Ascending aorta (tissue), 2 donors: ENCODE measurements around the gene FHIP1B. TPM values are rescaled to one million over a fixed set of nuclear protein-coding genes. Genes with fewer than 3 reads are reported as not detected.

Experiments
- DNase-seq, 2 donors: peaks; one replicate each; pipeline ENCODE4 v3.0.0-alpha.2; 2019; ENCODE audit warnings: low spot score in 2 of 2
- H3K27ac ChIP-seq, 2 donors: fragments of 200-600 bp; sonication (generic); one replicate each; pipeline ENCODE4 v1.5.1; 2016 to 2017; ENCODE audit warnings: mild to moderate bottlenecking in 1 of 2
- H3K27me3 ChIP-seq: fragments of 200-600 bp; sonication (generic); one replicate; pipeline ENCODE4 v1.5.1; 2017
- H3K36me3 ChIP-seq, 2 donors: fragments of 200-600 bp; sonication (generic); one replicate each; pipeline ENCODE4 v1.5.1; 2016
- H3K4me1 ChIP-seq, 2 donors: fragments of 200-600 bp; sonication (generic); one replicate each; pipeline ENCODE4 v1.5.1; 2016 to 2017; ENCODE audit warnings: mild to moderate bottlenecking in 1 of 2
- H3K4me3 ChIP-seq, 2 donors: fragments of 200-600 bp; sonication (generic); one replicate each; pipeline ENCODE4 v1.5.1; 2016 to 2017; ENCODE audit warnings: mild to moderate bottlenecking in 1 of 2
- H3K9me3 ChIP-seq, 2 donors: fragments of 200-600 bp; sonication (generic); one replicate each; pipeline ENCODE4 v1.5.1; 2016
- intact Hi-C: fragments of 100-400 bp; cut with DNase I; formaldehyde crosslinking; loops from one replicate; pipeline ENCODE4 v1.15.1; 2023
- total RNA-seq: library from RNA; depleted of rRNA; stranded (reverse); fragments of >200 nt; gene quantifications from one replicate; pipeline ENCODE4 v1.1.0, GENCODE V29; 2016
- TF ChIP-seq, protein P1 (sequence below), 3 experiments: fragments of 200-600 bp in 2 of 3; fragments of 450-650 bp in 1 of 3; sonication (generic) in 2 of 3; IDR thresholded peaks; one replicate each; pipeline ENCODE4 v1.5.1; 2016 to 2019; ENCODE audit warnings: antibody characterized with exemption in 3 of 3, mild to moderate bottlenecking in 1 of 3, moderate library complexity in 1 of 3

Gene FHIP1B
- total RNA-seq, 1 donor from 2014 or later = 31.9 TPM

DNA sequence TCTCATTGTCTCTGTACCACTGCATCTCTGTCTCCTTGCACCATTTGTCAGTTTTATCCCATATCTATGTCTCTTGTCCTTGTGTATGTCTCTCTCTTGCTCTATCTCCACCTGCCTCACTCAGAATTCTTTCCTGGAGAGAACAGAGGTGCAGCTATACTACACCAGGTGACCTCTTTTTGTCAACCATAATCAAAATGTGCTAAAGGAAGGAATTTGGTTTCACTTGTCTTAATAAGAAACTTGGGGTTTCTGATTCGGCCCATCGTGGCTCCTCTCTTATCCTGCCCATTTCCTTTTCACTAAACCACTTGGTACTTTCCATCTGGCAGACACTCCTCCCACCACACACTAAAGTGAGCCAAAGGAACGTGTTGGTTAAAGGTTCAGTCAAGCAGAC lies 31.1 kb downstream of the FHIP1B start:
- DNase-seq = no peak
- Histone ChIP-seq H3K4me1 (no peaks in the 10 kb centered on the region), H3K36me3 (peaks cover 4 to 20% of the 10 kb centered on the region in 2 donors), H3K27ac (no peak overlapping the region), H3K9me3 (no peaks in the 10 kb centered on the region), H3K4me3 (no peak overlapping the region), H3K27me3 (no peaks in the 10 kb centered on the region)
- TF ChIP-seq, protein P1, sequence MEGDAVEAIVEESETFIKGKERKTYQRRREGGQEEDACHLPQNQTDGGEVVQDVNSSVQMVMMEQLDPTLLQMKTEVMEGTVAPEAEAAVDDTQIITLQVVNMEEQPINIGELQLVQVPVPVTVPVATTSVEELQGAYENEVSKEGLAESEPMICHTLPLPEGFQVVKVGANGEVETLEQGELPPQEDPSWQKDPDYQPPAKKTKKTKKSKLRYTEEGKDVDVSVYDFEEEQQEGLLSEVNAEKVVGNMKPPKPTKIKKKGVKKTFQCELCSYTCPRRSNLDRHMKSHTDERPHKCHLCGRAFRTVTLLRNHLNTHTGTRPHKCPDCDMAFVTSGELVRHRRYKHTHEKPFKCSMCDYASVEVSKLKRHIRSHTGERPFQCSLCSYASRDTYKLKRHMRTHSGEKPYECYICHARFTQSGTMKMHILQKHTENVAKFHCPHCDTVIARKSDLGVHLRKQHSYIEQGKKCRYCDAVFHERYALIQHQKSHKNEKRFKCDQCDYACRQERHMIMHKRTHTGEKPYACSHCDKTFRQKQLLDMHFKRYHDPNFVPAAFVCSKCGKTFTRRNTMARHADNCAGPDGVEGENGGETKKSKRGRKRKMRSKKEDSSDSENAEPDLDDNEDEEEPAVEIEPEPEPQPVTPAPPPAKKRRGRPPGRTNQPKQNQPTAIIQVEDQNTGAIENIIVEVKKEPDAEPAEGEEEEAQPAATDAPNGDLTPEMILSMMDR (IDR thresholded peaks at IDR 0.05) = no peak
- intact Hi-C loops = no loop called here

DNA sequence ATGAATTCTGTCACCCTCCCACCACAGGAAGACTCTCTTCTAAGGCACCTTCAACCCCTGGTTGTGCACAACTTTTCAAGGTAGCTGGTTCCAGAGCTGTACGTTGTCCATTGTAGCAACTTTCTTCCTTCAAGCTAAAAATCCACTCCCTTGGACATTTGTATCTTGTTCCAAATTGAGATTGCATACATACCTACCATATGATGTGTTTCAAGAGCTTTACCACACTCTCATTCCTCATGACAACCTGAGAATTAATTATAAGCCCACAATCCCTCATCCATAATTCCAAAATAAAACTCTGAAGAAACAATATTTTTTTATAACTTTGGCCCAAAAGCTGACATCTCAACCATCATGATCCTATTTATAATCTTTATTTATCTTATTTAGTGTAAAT lies 32.4 kb downstream of the FHIP1B start:
- Histone ChIP-seq H3K9me3 (no peaks in the 10 kb centered on the region), H3K36me3 (peaks cover 4 to 20% of the 10 kb centered on the region in 2 donors), H3K27ac (no peak overlapping the region), H3K27me3 (no peaks in the 10 kb centered on the region), H3K4me1 (no peaks in the 10 kb centered on the region), H3K4me3 (no peak overlapping the region)
- intact Hi-C loops = no loop called here
- DNase-seq = no peak
- TF ChIP-seq, protein P1 (IDR thresholded peaks at IDR 0.05) = no peak

DNA sequence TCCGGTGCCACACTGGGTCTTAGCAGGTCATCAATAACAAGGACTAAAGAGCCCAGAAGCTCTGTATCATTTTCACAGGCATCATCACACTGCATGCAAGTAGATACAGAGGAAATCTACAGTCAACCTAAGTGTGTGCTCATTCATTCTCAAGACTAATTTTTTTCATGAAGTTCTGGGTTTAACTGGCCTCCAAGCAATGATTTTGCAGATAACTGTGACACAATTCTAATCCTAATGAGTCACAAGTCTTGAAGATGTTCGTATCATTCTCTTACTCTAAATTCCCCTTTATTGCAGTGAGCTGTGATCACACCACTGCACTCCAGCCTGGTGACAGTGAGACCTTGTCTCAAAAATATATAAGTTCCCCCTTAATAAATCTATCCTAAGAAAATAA lies 33.0 kb downstream of the FHIP1B start:
- H3K4me1 ChIP-seq = no peaks in the 10 kb centered on the region
- no peak overlapping the region for H3K4me3 ChIP-seq
- DNase-seq = no peak
- no peaks in the 10 kb centered on the region for H3K9me3 ChIP-seq
- peaks cover 4 to 17% of the 10 kb centered on the region in 2 donors for H3K36me3 ChIP-seq
- intact Hi-C loops = no loop called here
- no peaks in the 10 kb centered on the region for H3K27me3 ChIP-seq
- H3K27ac ChIP-seq = no peak overlapping the region
- TF ChIP-seq, protein P1 (IDR thresholded peaks at IDR 0.05) = no peak

DNA sequence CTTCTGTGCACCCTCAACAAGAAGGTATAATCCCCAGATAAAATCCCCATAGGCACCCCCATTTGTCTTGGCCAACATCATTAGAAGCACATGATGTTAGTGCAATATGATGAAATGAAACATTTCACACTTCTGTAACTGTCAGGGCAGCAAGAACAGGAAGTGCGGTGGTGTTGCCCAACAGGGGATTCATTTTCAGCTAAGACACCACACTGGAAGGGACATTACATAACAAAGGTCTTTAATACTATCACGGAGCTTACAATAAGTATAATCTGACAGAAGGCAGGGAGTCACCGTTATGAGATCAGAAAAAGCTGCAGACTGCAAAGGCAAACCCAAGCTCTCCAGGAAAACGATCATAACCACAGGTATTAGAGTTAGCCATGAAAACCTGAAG lies 33.5 kb downstream of the FHIP1B start:
- peaks cover 4 to 17% of the 10 kb centered on the region in 2 donors for H3K36me3 ChIP-seq
- H3K4me3 ChIP-seq = no peak overlapping the region
- intact Hi-C loops = no loop called here
- no peaks in the 10 kb centered on the region for H3K4me1 ChIP-seq
- no peak overlapping the region for H3K27ac ChIP-seq
- DNase-seq = peak; percentile 33 to 80
- no peaks in the 10 kb centered on the region for H3K27me3 ChIP-seq
- TF ChIP-seq, protein P1 (IDR thresholded peaks at IDR 0.05) = no peak
- no peaks in the 10 kb centered on the region for H3K9me3 ChIP-seq

DNA sequence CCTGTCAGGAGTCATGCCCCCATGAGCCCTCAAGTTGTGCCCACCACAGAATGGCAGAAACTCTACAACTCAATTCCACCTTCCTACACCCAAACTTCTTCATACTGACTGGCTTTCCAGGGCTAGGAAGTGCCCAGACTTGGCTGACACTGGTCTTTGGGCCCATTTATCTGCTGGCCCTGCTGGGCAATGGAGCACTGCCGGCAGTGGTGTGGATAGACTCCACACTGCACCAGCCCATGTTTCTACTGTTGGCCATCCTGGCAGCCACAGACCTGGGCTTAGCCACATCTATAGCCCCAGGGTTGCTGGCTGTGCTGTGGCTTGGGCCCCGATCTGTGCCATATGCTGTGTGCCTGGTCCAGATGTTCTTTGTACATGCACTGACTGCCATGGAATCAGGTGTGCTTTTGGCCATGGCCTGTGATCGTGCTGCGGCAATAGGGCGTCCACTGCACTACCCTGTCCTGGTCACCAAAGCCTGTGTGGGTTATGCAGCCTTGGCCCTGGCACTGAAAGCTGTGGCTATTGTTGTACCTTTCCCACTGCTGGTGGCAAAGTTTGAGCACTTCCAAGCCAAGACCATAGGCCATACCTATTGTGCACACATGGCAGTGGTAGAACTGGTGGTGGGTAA lies 35.1 kb downstream of the FHIP1B start, which contains the start of gene OR52W1:
TSS of gene OR52W1 (plus strand) at position 51 of the 637 bp plus-strand sequence. CDS start at position 51, 0 bp downstream.
- Histone ChIP-seq H3K4me1 (no peaks in the 10 kb centered on the region), H3K4me3 (no peak within 1 kb of the TSS), H3K36me3 (peaks cover 0 to 2% of the 10 kb centered on the region in 2 donors), H3K9me3 (no peaks in the 10 kb centered on the region), H3K27me3 (no peaks in the 10 kb centered on the region), H3K27ac (no peak within 1 kb of the TSS)
- DNase-seq = no peak
- TF ChIP-seq, protein P1 (IDR thresholded peaks at IDR 0.05) = no peak
- intact Hi-C loops = no loop called here
